MM.1S (cell line): ENCODE data around the gene ANKRD26.

ENCODE experiments used
- CTCF ChIP-seq: fragments of 300-600 bp; sonication (generic); IDR thresholded peaks from 2 replicates; pipeline ENCODE4 v1.5.1; 2016; ENCODE audit warnings: antibody characterized with exemption, low read length, mixed read lengths
- EZH2 ChIP-seq: fragments of 300-600 bp; sonication (generic); optimal IDR thresholded peaks from 2 replicates; pipeline ENCODE3; 2017; ENCODE audit warnings: low read depth, mild to moderate bottlenecking, antibody characterized with exemption, low read length, mixed read lengths

GRCh38 chr10:27035163-27035562 lies 65.1 kb downstream of the ANKRD26 start:
- TF ChIP-seq CTCF, result no peak
- no peak for TF ChIP-seq EZH2
